A549 (cell line): ENCODE data around the gene HIF1A. TPM values are rescaled to one million over a fixed set of nuclear protein-coding genes. Genes with fewer than 3 reads are reported as not detected.

Source experiments
- ATAC-seq, 2 experiments: fragments of 200-7000 bp in 1 of 2; fragments of >200 bp in 1 of 2; cut with Nextera tagmentation in 1 of 2; cut with Tn5 transposase in 1 of 2; 3 replicates each; pipeline versions ENCODE4 v1.8.0 to v1.9.1; 2018 to 2020; ENCODE audit warnings: mild to moderate bottlenecking in 1 of 2, moderate library complexity in 1 of 2
- CTCF ChIA-PET: fragments of 300-600 bp; sonication (Branson Sonifier 250); formaldehyde crosslinking; extraction: SDS; loops from one replicate; lab custom pipeline; 2021; ENCODE audit warnings: antibody characterized with exemption, inconsistent platforms; lab: Yijun Ruan, JAX
- POLR2A ChIA-PET: fragments of 350-600 bp; formaldehyde crosslinking; extraction: SDS; loops from one replicate; lab custom pipeline; 2021; ENCODE audit warnings: antibody characterized with exemption, inconsistent platforms; lab: Yijun Ruan, JAX
- DNase-seq, 2 experiments: peaks; one replicate each; pipeline versions ENCODE4 v3.0.0 to v3.0.0-alpha.2; 2011 to 2016; ENCODE audit warnings: low read depth in 1 of 2, low spot score in 1 of 2
- FAIRE-seq: peaks from 2 replicates; lab custom pipeline; 2011; peaks lifted over from hg19 to GRCh38; lab: Jason Lieb, UNC
- H3K27ac ChIP-seq, 2 experiments: fragments of >200 bp; sonication (Bioruptor Twin); formaldehyde crosslinking; 3 replicates each; pipeline ENCODE4 v1.5.1; 2016 to 2017
- H3K4me1 ChIP-seq: fragments of >200 bp; sonication (Bioruptor Twin); formaldehyde crosslinking; 3 replicates; pipeline ENCODE4 v1.6.1; 2016
- H3K4me2 ChIP-seq: fragments of >200 bp; sonication (Bioruptor Twin); formaldehyde crosslinking; 3 replicates; pipeline ENCODE4 v1.6.1; 2016
- H3K4me3 ChIP-seq: fragments of >200 bp; sonication (Bioruptor Twin); formaldehyde crosslinking; 3 replicates; pipeline ENCODE4 v1.5.1; 2016
- H3K9me3 ChIP-seq: fragments of >200 bp; sonication (Bioruptor Twin); formaldehyde crosslinking; 3 replicates; pipeline ENCODE4 v1.6.1; 2016
- BCL3 ChIP-seq: fragments of >200 bp; sonication (Bioruptor Twin); formaldehyde crosslinking; IDR thresholded peaks from 3 replicates; pipeline ENCODE4 v1.6.1; 2016
- CBX2 ChIP-seq: fragments of 200-600 bp; sonication (generic); IDR thresholded peaks from 2 replicates; pipeline ENCODE4 v1.6.1; 2016; ENCODE audit warnings: low read depth, mild to moderate bottlenecking, borderline replicate concordance
- CEBPB ChIP-seq, 2 experiments: fragments of >200 bp in 1 of 2; sonication (Bioruptor Twin) in 1 of 2; formaldehyde crosslinking in 1 of 2; IDR thresholded peaks; 2 replicates each; pipeline ENCODE4 v1.6.1; 2012 to 2016
- CHD4 ChIP-seq: fragments of 200-600 bp; sonication (generic); IDR thresholded peaks from 2 replicates; pipeline ENCODE4 v1.6.1; 2016; ENCODE audit warnings: antibody characterized with exemption, mild to moderate bottlenecking, borderline replicate concordance
- E2F6 ChIP-seq: IDR thresholded peaks from 2 replicates; pipeline ENCODE4 v1.6.1; 2012; ENCODE audit warnings: low read depth, borderline replicate concordance
- EHMT2 ChIP-seq: fragments of 200-600 bp; sonication (generic); IDR thresholded peaks from 2 replicates; pipeline ENCODE4 v1.6.1; 2016; ENCODE audit warnings: antibody characterized with exemption, low read depth, mild to moderate bottlenecking, moderate library complexity
- ELK1 ChIP-seq: fragments of 150-350 bp; IDR thresholded peaks from 2 replicates; pipeline ENCODE4 v1.6.1; 2014; ENCODE audit warnings: low read depth, mild to moderate bottlenecking, low read length
- EP300 ChIP-seq, 2 experiments: fragments of >200 bp; sonication (Bioruptor Twin); formaldehyde crosslinking; IDR thresholded peaks; 2 replicates in 1 of 2; 3 replicates in 1 of 2; pipeline ENCODE4 v1.6.1; 2016 to 2017
- ESRRA ChIP-seq: fragments of 150-350 bp; IDR thresholded peaks from 2 replicates; pipeline ENCODE4 v1.6.1; 2014; ENCODE audit warnings: mild to moderate bottlenecking, low read length, borderline replicate concordance
- FOSB ChIP-seq: fragments of 250-450 bp; sonication (Bioruptor Pico); IDR thresholded peaks from 2 replicates; pipeline ENCODE4 v1.5.0; 2020; ENCODE audit warnings: mild to moderate bottlenecking, moderate library complexity
- GATA3 ChIP-seq: IDR thresholded peaks from 2 replicates; pipeline ENCODE4 v1.6.1; 2012; ENCODE audit warnings: borderline replicate concordance
- HES2 ChIP-seq: fragments of >200 bp; sonication (Bioruptor Twin); formaldehyde crosslinking; IDR thresholded peaks from 2 replicates; pipeline ENCODE4 v1.6.1; 2016
- HOXB13 ChIP-seq: fragments of 250-450 bp; sonication (Bioruptor Pico); IDR thresholded peaks from 2 replicates; pipeline ENCODE4 v1.5.0; 2020; ENCODE audit warnings: low read depth, mild to moderate bottlenecking, moderate library complexity
- JUN ChIP-seq, 2 experiments: fragments of >200 bp; sonication (Bioruptor Twin); formaldehyde crosslinking; IDR thresholded peaks; 2 replicates in 1 of 2; 3 replicates in 1 of 2; pipeline ENCODE4 v1.6.1; 2016 to 2017
- KDM1A ChIP-seq: fragments of 200-600 bp; sonication (generic); IDR thresholded peaks from 2 replicates; pipeline ENCODE4 v1.6.1; 2016; ENCODE audit warnings: low read depth, mild to moderate bottlenecking
- MAZ ChIP-seq: fragments of 150-350 bp; IDR thresholded peaks from 2 replicates; pipeline ENCODE4 v1.6.1; 2014; ENCODE audit warnings: antibody characterized with exemption, low read depth, low read length, borderline replicate concordance
- NPAS2 ChIP-seq: fragments of 250-450 bp; sonication (Bioruptor Pico); IDR thresholded peaks from 2 replicates; pipeline ENCODE4 v1.8.0; 2022; ENCODE audit warnings: mild to moderate bottlenecking, moderate library complexity, borderline replicate concordance
- PBX3 ChIP-seq: IDR thresholded peaks from 2 replicates; pipeline ENCODE4 v1.6.1; 2012
- POLR2AphosphoS2 ChIP-seq: conservative IDR thresholded peaks from 2 replicates; pipeline ENCODE4 v1.6.1; 2012; ENCODE audit warnings: low read length, improper control_type of control experiment, inconsistent platforms
- RAD21 ChIP-seq, 2 experiments: fragments of >200 bp in 1 of 2; sonication (Bioruptor Twin) in 1 of 2; formaldehyde crosslinking in 1 of 2; IDR thresholded peaks in 1 of 2; conservative IDR thresholded peaks in 1 of 2; 2 replicates in 1 of 2; 3 replicates in 1 of 2; pipeline ENCODE4 v1.6.1; 2012 to 2018; ENCODE audit warnings: inconsistent platforms in 1 of 2
- TFCP2L1 ChIP-seq: fragments of 250-450 bp; sonication (Bioruptor Pico); IDR thresholded peaks from 2 replicates; pipeline ENCODE4 v1.5.0; 2021; ENCODE audit warnings: mild to moderate bottlenecking
- TP53 ChIP-seq: fragments of 250-450 bp; sonication (Bioruptor Pico); IDR thresholded peaks from 2 replicates; pipeline ENCODE4 v1.5.0; 2021; ENCODE audit warnings: mild to moderate bottlenecking, moderate library complexity
- USF2 ChIP-seq: fragments of 450-650 bp; IDR thresholded peaks from 2 replicates; pipeline ENCODE4 v1.6.1; 2014; ENCODE audit warnings: antibody characterized with exemption
- ZFP36 ChIP-seq: fragments of 450-650 bp; IDR thresholded peaks from 2 replicates; pipeline ENCODE4 v1.6.1; 2014; ENCODE audit warnings: borderline replicate concordance; ENCODE audit not compliant: partially characterized antibody
- ZNF302 ChIP-seq: fragments of 250-450 bp; sonication (Bioruptor Pico); IDR thresholded peaks from 2 replicates; pipeline ENCODE4 v1.9.0; 2021; ENCODE audit warnings: inconsistent platforms, mild to moderate bottlenecking, moderate library complexity
- WGBS: methylation state at CpG from one replicate; pipeline ENCODE4 v1.1.6; 2017; ENCODE audit errors: missing lambda C conversion rate; 5-methylcytosine and 5-hydroxymethylcytosine counted together
- polyA plus RNA-seq, 4 experiments: library from polyadenylated mRNA; depleted of rRNA in 3 of 4; stranded (reverse); fragments of >200 nt; fragmentation: RNase III in 1 of 4; extraction: RNeasy Plus Mini Kit Qiagen cat#74134 plus additional on column Dnase treatment in 1 of 4; gene quantifications; 2 replicates in 3 of 4; 3 replicates in 1 of 4; pipeline ENCODE4 v1.2.3, GENCODE V29; 2011 to 2017

Gene HIF1A
- polyA plus RNA-seq, 2 of the 4 experiments (the other 2 are of a cell fraction) = 284 to 391 TPM

- Histone ChIP-seq H3K4me3 (no peak overlapping the region), H3K27ac (no peak overlapping the region), H3K4me1 (peaks cover 14% of the 10 kb centered on the region), H3K4me2 (no peak overlapping the region), H3K9me3 (no peaks in the 10 kb centered on the region)
- DNase-seq = no peak
- WGBS = 77% methylated on average over 4 of the region's 4 CpGs
- TF ChIP-seq FOSB = no peak
- no peak for TF ChIP-seq PBX3
- no peak for TF ChIP-seq MAZ
- no peak for TF ChIP-seq TFCP2L1 (CRISPR knock-in tag)
- no peak for TF ChIP-seq ELK1
- TF ChIP-seq E2F6 = no peak
- no peak for TF ChIP-seq KDM1A
- TF ChIP-seq RAD21 (conservative IDR thresholded peaks at IDR 0.05 in 1 of 2, IDR thresholded peaks at IDR 0.05 in 1 of 2) = no peak
- no peak for TF ChIP-seq POLR2AphosphoS2
- ChIA-PET CTCF (no interaction called here), POLR2A (no interaction called here)
- no peak for ATAC-seq
- no peak for FAIRE-seq
Measured at GRCh38 chr14:61651355-61651754, 44.0 kb upstream of the HIF1A start.

- 79% methylated on average over 5 of the region's 5 CpGs for WGBS
- Histone ChIP-seq H3K9me3 (no peaks in the 10 kb centered on the region), H3K4me2 (peak overlapping the region; percentile 46; the same call in 2 of the 3 replicates), H3K4me1 (peaks cover 14% of the 10 kb centered on the region), H3K27ac (peak overlapping the region in 1 of 2 experiments; percentile 60; a peak in 3 of 6 replicates), H3K4me3 (no peak overlapping the region)
- ATAC-seq (peak in 1 of 2 experiments; percentile 64; a peak in 3 of 6 replicates), FAIRE-seq (no peak), DNase-seq (no peak)
- no peak for TF ChIP-seq ESRRA
- TF ChIP-seq EP300 (IDR thresholded peaks at IDR 0.05) = no peak
- TF ChIP-seq NPAS2 = no peak
- TF ChIP-seq CBX2 = no peak
- TF ChIP-seq JUN (IDR thresholded peaks at IDR 0.05) = no peak
- no peak for TF ChIP-seq ELK1
- TF ChIP-seq HES2 = no peak
- TF ChIP-seq TFCP2L1 (CRISPR knock-in tag) = no peak
- no peak for TF ChIP-seq CEBPB (IDR thresholded peaks at IDR 0.05)
- no peak for TF ChIP-seq GATA3
- TF ChIP-seq EHMT2 = no peak
- TF ChIP-seq CHD4 = no peak
- TF ChIP-seq BCL3 = no peak
- TF ChIP-seq E2F6 = no peak
- TF ChIP-seq ZFP36 = no peak
- TF ChIP-seq HOXB13 (CRISPR knock-in tag) = no peak
- TF ChIP-seq TP53 (CRISPR knock-in tag) = no peak
- TF ChIP-seq ZNF302 (CRISPR knock-in tag) = no peak
- no peak for TF ChIP-seq USF2
- ChIA-PET CTCF (interaction anchor here (0.6 to 1.1 kb wide), 3 partner anchors 112 to 1958 kb away, joined by 3 to 4 read pairs (median 4); no protein-coding TSS in a partner anchor), POLR2A (no interaction called here)
Measured at GRCh38 chr14:61652526-61653262, 42.6 kb upstream of the HIF1A start.
